Measurements from ENCODE around the gene CHODL.

Gene CHODL, protein sequence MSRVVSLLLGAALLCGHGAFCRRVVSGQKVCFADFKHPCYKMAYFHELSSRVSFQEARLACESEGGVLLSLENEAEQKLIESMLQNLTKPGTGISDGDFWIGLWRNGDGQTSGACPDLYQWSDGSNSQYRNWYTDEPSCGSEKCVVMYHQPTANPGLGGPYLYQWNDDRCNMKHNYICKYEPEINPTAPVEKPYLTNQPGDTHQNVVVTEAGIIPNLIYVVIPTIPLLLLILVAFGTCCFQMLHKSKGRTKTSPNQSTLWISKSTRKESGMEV

DNA sequence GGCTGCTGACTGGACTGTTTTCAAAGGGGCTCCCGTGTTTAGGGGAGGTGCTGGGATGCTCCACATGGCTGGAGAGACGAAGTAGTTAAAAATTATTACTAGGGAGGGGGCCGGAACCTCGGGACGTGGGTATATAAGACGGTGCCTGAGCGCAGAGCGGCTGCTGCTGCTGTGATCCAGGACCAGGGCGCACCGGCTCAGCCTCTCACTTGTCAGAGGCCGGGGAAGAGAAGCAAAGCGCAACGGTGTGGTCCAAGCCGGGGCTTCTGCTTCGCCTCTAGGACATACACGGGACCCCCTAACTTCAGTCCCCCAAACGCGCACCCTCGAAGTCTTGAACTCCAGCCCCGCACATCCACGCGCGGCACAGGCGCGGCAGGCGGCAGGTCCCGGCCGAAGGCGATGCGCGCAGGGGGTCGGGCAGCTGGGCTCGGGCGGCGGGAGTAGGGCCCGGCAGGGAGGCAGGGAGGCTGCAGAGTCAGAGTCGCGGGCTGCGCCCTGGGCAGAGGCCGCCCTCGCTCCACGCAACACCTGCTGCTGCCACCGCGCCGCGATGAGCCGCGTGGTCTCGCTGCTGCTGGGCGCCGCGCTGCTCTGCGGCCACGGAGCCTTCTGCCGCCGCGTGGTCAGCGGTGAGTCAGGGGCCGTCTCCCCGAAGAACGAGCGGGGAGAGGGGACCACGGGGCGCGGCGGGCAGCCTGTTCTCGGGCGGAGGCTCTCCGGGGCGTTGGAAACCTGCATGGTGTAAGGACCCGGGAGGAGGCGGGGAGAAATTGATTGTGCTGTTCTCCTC lies at the start of gene CHODL:
TSS of gene CHODL (plus strand) at position 163 of the 793 bp plus-strand sequence. CDS start at position 554, 391 bp downstream.
- no peak for DNase-seq (ENCODE audit: low spot score)

DNA sequence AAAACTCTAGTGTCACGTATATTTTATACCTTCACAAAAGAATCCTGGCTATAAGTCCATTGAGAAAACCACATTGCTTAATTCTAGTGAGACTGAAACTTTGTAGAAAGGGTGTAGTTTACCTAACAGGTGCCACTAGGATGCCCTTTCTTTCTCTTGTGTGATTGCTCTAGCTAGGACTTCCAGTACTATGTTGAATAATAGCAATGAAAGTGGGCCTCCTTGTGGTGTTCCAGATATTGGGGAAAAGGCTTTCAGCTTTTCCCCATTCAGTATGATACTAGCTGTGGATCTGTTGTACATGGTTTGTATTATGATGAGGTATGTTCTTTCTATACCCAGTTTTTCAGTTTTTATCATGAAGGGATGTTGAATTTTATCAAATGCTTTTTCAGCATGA lies 39.7 kb upstream of the CHODL start:
- no peak for DNase-seq (ENCODE audit: low spot score)

DNA sequence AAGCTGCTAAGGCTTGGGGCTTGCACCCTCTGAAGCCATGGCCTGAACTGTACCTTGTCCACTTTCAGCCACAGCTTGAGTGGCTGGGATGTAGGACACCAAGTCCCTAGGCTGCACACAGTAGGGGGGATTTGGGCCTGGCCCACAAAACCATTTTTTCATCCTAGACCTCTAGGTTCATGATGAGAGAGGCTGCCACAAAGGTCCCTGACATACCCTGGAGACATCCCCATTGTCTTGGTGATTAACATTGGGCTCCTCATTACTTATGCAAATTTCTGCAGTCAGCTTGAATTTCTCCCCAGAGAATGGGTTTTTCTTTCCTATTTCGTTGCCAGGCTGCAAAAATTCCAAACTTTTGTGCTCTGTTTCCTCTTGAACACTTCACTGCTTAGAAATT lies 26.3 kb upstream of the CHODL start:
- DNase-seq (ENCODE audit: low spot score): no peak

DNA sequence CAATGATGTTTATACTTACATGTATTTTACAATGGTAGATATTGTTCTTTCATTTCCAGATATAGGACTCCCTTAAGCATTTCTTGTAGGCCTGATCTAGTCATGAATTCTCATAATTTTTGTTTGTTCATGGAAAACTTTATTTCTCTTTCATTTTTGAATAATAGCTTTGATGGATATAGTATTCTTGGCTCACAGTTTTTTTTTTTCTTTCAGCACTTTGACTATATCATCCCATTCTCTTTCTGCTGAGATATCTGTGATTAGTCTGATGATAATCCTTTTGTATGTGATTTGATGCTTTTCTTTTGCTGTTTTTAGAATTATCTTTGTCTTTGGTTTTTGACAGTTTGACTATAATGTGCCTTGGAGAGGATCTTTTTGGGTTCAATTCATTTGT lies 24.1 kb upstream of the CHODL start:
- DNase-seq (ENCODE audit: low spot score): no peak

DNA sequence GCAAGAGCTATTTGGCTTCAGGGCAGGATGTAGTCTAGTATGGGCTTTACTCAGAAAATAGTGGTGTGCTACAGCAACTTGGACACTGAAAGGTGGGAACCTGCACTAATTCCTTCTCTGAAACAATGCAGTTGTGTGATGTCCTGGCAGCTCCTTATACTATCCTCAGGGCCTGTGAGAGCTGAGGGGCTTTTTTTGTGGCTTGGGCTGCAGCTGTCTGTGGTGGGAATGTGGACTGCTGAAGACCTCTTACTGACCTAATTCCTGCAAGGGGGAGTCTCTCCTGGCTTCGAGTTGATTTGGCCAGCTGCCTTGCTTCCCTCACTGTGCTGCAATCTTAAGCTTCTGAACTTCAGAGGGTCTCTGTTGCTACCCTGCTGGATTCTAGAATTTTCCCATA lies 22.3 kb upstream of the CHODL start:
- no peak for DNase-seq (ENCODE audit: low spot score)

DNA sequence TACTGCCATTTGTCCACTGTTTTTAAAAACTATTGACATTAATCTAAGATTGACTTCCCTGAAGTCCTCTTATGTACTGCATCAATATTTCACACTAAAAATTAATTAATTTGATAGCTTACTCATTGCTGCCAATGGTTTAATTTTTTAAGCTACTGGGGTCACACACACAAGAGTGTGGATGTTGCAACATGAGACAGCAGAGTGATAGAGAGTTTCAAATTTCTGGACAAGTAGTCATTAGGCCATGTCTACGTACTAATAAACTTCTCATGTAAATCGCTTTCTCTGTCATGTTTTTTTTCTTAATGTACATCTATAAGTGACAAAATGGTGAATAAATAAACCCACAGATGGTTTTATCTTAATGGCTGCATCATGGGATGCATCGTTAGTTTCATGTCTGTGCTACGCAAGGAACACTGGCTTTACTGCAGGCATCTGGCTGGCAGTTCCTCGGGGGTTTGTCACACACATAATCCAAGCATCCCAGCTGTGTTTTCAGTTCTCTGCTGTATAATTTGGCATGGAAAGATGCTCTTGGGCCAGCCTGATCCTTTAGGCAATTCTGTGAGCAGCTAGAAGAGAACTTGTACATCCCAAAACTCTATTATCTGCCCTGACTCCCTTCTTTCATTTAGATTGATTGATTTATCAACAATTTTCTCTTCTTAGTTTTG lies 16.4 kb upstream of the CHODL start:
- no peak for DNase-seq (ENCODE audit: low spot score)

DNA sequence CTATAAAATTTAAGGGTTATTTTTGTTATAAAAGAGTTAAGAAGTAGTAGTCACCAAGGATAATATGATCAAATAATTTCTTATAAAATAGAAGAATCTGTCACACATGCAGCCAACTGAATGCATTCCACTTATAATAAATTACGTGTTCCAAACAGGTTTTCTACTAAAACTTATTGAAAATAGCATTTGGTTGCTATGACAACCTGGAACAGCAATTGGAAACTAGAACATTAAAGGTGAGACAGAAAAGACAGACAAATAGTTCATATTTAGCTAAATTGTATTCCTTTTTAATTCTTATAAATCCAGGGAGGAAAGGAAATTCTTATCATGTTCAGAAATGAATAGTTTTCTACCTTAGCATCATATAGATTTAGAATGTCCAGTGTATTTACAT lies 9.1 kb upstream of the CHODL start:
- DNase-seq (ENCODE audit: low spot score): no peak

DNA sequence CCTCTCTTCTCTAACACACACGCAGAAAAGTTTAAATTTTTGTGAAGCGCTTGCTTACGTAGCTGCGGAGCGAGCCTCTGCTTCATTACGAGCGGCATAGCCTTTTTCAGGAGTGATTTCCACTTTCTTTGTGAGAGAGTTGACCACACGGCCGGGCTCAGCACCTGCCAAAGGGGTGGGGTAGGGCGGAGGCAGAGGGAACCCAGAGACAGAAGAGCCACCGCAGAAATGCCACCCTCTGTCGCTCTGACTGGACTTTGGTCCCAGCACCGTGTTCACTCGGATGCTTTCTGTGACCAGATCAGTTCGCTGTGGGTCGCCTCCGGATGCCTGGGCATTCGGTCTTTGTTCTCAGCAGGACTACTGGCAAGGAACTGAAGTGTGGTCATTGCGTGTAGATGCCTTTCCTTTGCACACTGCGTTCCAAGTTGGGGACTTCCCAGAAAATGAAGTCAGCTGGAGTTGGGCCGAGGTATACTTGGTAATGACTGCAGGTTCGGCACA lies 883 bp downstream of the CHODL start:
- DNase-seq (ENCODE audit: low spot score): no peak

DNA sequence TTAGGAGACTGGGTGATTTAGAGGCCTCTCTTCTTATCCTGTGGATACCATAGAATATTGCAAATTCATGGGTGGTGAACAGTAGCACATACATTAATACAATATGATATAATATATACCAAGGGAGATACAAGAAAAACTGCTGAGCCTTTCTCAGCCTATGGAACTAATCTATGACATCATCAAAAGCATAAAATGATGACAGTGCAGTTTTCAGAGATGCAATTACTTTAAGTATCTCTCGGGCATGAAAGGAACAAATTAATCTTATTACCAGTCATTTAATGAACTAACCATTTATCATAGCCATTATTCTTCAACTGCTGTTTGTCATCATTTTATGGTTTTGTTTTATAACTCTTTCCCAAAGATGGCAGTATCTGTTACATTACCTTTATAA lies 3.5 kb downstream of the CHODL start:
- DNase-seq (ENCODE audit: low spot score): no peak

DNA sequence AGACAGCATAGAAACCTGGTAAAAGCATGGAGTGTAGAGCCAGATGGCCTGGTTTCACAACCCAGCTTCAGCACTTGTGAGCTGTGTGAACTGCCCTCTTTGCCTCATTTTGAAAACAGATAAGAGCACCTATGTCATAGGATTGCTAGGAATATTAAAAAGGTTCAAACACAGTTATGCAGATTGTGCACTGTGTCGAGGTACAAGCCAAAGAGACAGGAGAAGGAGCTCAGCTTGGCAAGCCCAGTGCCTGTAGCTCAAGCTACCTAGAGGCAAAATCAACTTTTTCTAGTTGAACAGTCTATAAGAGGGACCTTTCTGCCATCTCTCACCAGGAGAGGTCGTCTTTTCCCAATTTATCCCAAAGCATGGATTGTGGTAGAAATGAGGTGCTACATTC lies 5.0 kb downstream of the CHODL start:
- DNase-seq (ENCODE audit: low spot score): no peak

DNA sequence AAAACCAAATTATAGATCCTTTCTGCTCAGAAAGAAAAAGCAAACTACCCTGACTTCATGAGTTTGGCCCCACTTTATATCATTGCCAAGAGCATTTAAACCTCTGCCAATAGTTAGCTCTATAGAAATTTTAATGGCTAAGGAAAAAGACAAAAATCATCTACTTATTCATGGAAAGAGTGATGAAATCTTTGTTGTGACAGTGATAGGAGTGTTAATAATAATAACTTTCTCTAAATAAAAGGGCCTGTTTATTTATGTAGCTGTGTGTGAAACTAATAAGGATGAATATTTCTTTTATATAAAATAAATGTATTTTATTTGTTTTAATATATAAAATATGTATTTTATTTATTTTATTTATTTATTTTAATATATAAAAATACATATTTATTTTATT lies 6.4 kb downstream of the CHODL start:
- no peak for DNase-seq (ENCODE audit: low spot score)

DNA sequence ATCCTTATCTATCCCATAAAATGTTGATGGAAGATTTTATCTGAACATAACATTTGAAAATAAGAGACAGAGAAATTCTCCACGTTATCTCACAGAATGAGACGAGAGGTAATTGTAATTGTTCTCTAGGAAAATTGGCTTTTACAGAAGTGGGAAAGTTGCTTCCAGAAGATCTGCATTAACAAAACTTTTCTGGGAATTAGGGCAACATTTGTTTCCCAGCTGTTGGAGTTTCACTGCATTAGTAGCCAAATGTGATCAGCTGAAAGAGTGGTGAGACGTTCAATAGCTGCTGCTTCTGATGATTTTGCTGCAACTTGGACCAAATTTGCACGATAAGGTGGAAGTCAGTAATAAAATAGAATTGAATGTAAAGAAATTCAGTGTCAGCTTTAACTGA lies 7.6 kb downstream of the CHODL start:
- no peak for DNase-seq (ENCODE audit: low spot score)

DNA sequence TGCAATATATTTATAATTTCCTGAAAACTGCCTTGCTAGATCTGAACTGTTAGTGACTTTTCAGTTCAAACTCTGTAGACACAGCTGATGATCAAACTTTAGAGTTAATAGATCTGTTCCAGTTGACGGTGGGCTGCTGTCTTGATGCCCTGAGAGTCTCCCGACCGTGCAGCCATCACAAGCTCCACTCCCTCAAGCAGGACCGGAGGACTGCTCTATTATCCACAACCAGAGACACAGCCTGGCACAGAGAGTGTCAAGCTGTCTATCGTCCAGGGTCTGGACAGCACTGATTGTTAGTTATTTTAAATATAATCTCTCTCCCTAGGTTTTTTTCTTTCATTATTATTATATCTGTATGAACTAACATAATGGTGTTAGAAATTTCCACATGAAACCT lies 8.0 kb downstream of the CHODL start:
- DNase-seq (ENCODE audit: low spot score): no peak

DNA sequence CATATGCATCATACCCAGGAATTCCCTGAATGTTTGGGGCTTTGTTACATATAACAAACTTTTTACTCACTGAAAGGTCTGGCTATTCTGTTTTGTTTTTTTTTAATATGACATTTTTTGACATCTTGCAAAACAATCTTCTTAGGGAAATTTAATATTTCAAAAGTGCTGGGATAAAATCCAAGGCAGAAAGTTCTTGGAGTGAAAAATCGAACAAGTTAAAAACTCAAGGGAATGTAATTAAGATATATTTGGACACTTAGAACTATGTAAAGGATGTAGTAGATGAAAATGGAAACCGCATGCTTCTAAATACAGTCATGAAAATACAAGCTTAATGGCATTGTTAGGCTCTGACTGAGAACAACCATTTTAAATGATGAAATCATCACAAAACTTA lies 8.6 kb downstream of the CHODL start:
- no peak for DNase-seq (ENCODE audit: low spot score)

DNA sequence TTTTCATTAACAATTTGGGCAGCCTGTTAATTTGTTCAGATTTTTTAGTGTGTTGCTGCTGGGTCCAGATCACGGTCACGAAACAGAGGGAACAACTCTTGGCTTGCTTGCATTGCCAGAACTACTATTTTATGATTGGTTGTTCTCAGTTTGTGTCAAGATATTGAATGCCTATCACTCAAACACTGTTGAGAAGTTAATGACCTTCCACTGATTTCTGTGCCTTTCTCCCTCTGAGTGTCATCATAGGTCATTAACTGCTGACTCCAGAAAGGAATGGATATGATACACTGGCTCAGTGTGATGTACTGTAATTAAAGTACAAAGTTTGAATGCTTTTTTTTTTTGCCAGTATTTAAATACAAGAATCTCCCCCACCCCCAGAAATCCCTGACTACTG lies 9.2 kb downstream of the CHODL start:
- no peak for DNase-seq (ENCODE audit: low spot score)

DNA sequence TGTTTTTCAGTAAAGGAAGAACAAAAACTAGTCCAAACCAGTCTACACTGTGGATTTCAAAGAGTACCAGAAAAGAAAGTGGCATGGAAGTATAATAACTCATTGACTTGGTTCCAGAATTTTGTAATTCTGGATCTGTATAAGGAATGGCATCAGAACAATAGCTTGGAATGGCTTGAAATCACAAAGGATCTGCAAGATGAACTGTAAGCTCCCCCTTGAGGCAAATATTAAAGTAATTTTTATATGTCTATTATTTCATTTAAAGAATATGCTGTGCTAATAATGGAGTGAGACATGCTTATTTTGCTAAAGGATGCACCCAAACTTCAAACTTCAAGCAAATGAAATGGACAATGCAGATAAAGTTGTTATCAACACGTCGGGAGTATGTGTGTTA lies 21.3 kb downstream of the CHODL start:
- DNase-seq (ENCODE audit: low spot score): no peak

DNA sequence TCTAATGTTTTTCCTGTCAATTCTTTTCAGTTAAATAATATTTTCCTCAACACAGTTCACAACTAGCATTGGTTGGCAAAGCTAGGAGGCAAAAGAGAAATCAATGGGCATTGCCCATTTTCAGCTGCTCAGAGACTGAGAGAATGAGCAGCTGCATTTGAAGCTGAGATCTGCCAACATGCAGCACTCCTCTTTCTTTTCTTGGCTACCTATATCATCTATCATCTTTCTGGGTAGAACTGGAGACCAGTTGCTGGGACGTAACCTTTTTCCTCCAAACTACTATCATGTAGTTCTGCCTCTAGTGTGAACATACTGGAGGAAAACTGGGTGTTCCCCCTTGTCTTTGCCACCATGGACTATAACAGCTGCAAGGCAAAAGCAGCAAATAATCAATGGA lies 22.9 kb downstream of the CHODL start:
- DNase-seq (ENCODE audit: low spot score): no peak

DNA sequence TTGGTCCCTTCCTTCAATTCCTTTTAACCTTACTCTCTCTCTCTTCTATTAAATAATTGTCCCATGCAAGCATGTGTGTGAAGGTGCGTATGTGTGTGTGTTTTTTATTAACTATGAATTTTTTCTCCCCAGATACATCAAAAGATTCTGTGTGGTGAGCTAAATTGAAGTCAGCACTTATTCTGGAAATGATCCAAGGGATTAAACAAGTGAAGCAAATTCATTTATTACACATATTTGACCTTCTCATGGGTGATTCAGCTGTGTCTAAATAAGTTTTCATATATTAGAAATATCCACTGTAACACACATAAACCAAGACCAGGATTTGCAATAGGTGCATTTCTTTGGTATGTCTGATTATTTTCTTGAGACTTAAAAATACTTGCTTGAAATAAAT lies 24.3 kb downstream of the CHODL start:
- DNase-seq (ENCODE audit: low spot score): no peak

DNA sequence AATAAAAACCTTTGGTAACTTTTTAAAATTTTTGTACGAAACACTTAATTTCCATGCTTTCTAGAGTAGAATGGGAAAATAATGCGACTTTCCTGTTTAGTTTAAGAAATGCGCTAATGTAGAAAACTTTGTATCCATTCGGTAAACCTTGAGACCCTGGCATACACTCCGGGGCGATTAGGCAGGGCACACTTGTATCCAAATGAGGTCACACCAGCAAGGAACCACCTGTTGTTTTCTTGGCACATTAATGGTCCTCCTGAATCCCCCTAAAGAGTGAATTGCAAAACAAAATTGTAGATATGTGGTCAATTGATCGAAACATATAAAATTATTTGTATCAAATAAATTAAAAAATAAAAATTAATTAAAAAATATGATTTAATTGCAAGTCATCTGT lies 25.2 kb downstream of the CHODL start:
- DNase-seq (ENCODE audit: low spot score): no peak

DNA sequence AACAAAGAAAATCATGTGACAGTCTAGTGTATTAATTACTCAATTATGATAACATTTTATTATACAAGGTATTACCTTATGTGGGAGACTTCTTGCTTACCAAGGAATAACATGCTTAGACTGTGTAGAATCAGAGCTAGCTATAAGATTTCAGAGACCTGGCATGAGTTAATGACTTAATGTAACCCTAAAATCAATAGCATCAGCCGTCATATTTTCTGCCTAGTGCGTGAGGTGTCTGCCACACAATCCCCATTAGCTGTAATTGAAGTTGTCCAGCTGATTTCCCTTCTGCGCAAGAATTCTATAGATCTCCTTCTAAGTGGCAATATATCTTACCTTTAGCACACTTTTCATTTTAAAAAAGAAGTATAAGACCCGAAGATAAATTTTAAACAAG lies 28.8 kb downstream of the CHODL start:
- DNase-seq (ENCODE audit: low spot score): no peak

DNA sequence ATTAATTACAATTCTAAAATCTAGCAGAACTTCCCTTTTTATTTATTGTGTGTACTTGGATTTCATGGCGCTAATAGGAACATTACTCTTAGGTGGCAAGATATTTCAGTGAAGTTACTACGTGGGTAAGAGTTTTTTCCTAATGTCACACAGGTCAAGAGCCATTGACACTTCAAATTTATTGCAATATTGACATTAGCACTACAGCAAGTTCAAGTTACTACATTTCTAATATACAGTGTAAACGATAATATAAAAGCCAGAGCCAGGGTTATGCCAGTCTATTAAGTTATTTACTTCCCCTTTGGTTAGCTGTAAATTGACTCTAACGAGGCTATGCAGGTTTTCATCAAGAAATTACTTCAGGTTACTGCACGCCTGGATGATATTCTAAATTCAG lies 29.7 kb downstream of the CHODL start:
- DNase-seq (ENCODE audit: low spot score): no peak

DNA sequence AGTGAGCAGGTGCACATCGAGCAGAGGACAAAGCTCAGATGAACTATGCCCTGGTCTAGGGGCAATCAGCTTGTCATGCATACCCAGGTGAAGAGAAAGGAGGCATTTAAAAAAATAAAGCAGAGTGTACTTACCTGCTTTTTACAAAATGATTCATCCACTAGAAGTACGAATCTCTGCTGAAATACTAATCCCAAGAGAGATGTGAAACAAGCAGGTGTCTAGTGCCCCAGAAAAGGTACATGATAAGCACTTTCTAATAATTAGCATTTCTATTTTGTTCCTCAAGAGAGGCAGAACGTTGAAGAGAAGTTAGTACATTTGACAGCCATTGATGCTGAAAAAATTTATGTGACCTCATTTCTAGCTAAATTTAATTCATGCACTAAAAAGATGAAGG lies 31.1 kb downstream of the CHODL start:
- DNase-seq (ENCODE audit: low spot score): peak; percentile 57

DNA sequence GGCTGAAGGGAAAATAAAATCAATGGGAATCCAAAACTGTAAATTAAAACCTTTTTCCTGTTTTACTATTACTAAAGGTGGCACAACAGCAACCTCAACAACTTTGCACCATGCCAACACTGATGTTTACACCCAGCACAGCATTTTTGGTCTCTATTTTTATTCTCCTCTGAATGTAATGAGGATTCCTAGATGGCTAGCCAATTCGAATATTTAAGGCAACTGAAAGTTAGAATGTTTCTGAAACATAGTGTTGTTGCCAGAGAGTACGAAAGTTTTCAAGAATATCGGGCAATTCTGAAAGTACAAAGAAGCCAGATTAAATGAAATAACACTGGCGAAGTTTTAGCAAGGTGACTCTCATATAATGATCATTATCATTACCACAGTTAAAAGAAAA lies 40.7 kb downstream of the CHODL start:
- no peak for DNase-seq (ENCODE audit: low spot score)
